Endothelial cell of umbilical vein (primary cell): ENCODE results near the gene MAP3K4. TPM values are rescaled to one million over a fixed set of nuclear protein-coding genes. Genes with fewer than 3 reads are reported as not detected.

Experiments
- Bru-seq: library from RNA; stranded (reverse); fragments of 400-500 nt; gene quantifications from one replicate; lab custom pipeline; 2021; lab: Mats Ljungman, UMichigan
- BruChase-seq, 2 experiments: library from RNA; stranded (reverse); fragments of 400-500 nt; gene quantifications; one replicate each; lab custom pipeline; 2021; lab: Mats Ljungman, UMichigan
- BruUV-seq: library from RNA; stranded (reverse); fragments of 400-500 nt; replicated peaks from 2 replicates; lab custom pipeline; 2021; lab: Mats Ljungman, UMichigan
- CTCF ChIA-PET: fragments of 300-600, 350-600 bp; sonication (Branson Sonifier 250); formaldehyde crosslinking; loops from one replicate; lab custom pipeline; 2021; ENCODE audit warnings: antibody characterized with exemption, inconsistent platforms; lab: Charles Lee
- POLR2A ChIA-PET: fragments of 300-600, 350-600 bp; sonication (Branson Sonifier 250); formaldehyde crosslinking; loops from one replicate; lab custom pipeline; 2021; ENCODE audit warnings: antibody characterized with exemption, inconsistent platforms; lab: Charles Lee
- DNase-seq: peaks from one replicate; pipeline ENCODE4 v3.0.0-alpha.2; 2011; ENCODE audit warnings: low read depth, low spot score
- FAIRE-seq: peaks from 2 replicates; lab custom pipeline; 2011; peaks lifted over from hg19 to GRCh38; lab: Jason Lieb, UNC
- H2AFZ ChIP-seq: 2 replicates; pipeline ENCODE4 v1.6.0; 2012; ENCODE audit warnings: low read depth, low read length, control low read depth, inconsistent platforms
- H3K27ac ChIP-seq: 2 replicates; pipeline ENCODE4 v1.5.1; 2011; ENCODE audit warnings: low read depth, mild to moderate bottlenecking, control low read depth, low read length, moderate library complexity; ENCODE audit not compliant: insufficient read depth
- H3K27me3 ChIP-seq, 2 experiments: 2 replicates each; pipeline versions ENCODE4 v1.6.0 to v1.6.1; 2011; ENCODE audit warnings: low read length in 2 of 2, mixed read lengths in 1 of 2; ENCODE audit not compliant: control insufficient read depth in 2 of 2, insufficient read depth in 2 of 2
- H3K36me3 ChIP-seq, 2 experiments: 2 replicates in 1 of 2; 3 replicates in 1 of 2; pipeline ENCODE4 v1.5.1; 2011; ENCODE audit warnings: low read length in 2 of 2, mild to moderate bottlenecking in 1 of 2, moderate library complexity in 1 of 2; ENCODE audit not compliant: control insufficient read depth in 2 of 2, insufficient read depth in 2 of 2; ENCODE audit errors: extremely low read depth in 1 of 2
- H3K4me1 ChIP-seq: 3 replicates; pipeline ENCODE4 v1.5.1; 2011; ENCODE audit warnings: mild to moderate bottlenecking, low read length; ENCODE audit not compliant: control insufficient read depth, insufficient read depth; ENCODE audit errors: extremely low read depth
- H3K4me2 ChIP-seq: 2 replicates; pipeline ENCODE4 v1.6.1; 2011; ENCODE audit warnings: low read length, control low read depth, mixed read lengths; ENCODE audit not compliant: insufficient read depth
- H3K4me3 ChIP-seq, 3 experiments: fragments of 200-600 bp in 1 of 3; sonication (generic), shearing (Covaris generic) in 1 of 3; replicated peaks in 1 of 3; 2 replicates each; pipeline ENCODE4 v1.5.1; 2011 to 2016; ENCODE audit warnings: control low read depth in 3 of 3, low read length in 3 of 3, mild to moderate bottlenecking in 2 of 3, inconsistent platforms in 1 of 3, low read depth in 1 of 3, moderate library complexity in 1 of 3; ENCODE audit not compliant: insufficient read depth in 1 of 3
- H3K79me2 ChIP-seq: 2 replicates; pipeline ENCODE4 v1.6.0; 2012; ENCODE audit warnings: low read length, inconsistent platforms; ENCODE audit not compliant: control insufficient read depth, insufficient read depth
- H3K9ac ChIP-seq: replicated peaks from 2 replicates; pipeline ENCODE3; 2011; ENCODE audit warnings: low read length, control low read depth; ENCODE audit not compliant: insufficient read depth; ENCODE audit errors: extremely low read depth
- H3K9me1 ChIP-seq: replicated peaks from 3 replicates; pipeline ENCODE4 v1.6.0; 2011; ENCODE audit warnings: mild to moderate bottlenecking, low read length; ENCODE audit not compliant: control insufficient read depth, insufficient read depth; ENCODE audit errors: extremely low read depth
- H3K9me3 ChIP-seq: replicated peaks from 2 replicates; pipeline ENCODE4 v1.5.1; 2012; ENCODE audit warnings: low read length, inconsistent platforms; ENCODE audit not compliant: control insufficient read depth, insufficient read depth
- H4K20me1 ChIP-seq: replicated peaks from 2 replicates; pipeline ENCODE3; 2011; ENCODE audit warnings: mild to moderate bottlenecking, low read length; ENCODE audit not compliant: control insufficient read depth, insufficient read depth; ENCODE audit errors: extremely low read depth
- CTCF ChIP-seq, 2 donors: IDR thresholded peaks; 1 replicate in 1 of 2; 2 replicates in 1 of 2; pipeline ENCODE4 v1.5.1; 2011; ENCODE audit warnings: low read length in 2 of 2, mild to moderate bottlenecking in 2 of 2, moderate library complexity in 2 of 2, control low read depth in 1 of 2, inconsistent platforms in 1 of 2, low read depth in 1 of 2; ENCODE audit not compliant: insufficient read depth in 1 of 2; ENCODE audit errors: extremely low read depth in 1 of 2
- FOS ChIP-seq: IDR thresholded peaks from 2 replicates; pipeline ENCODE4 v1.6.1; 2011; ENCODE audit warnings: mild to moderate bottlenecking, low read length, moderate library complexity, borderline replicate concordance; ENCODE audit not compliant: insufficient read depth
- GATA2 ChIP-seq: IDR thresholded peaks from 2 replicates; pipeline ENCODE4 v1.7.0; 2011; ENCODE audit warnings: low read depth, mild to moderate bottlenecking, moderate library complexity, mixed read lengths, low read length; ENCODE audit not compliant: insufficient read length, insufficient read depth
- MYC ChIP-seq: IDR thresholded peaks from one replicate; pipeline ENCODE4 v1.6.1; 2011; ENCODE audit warnings: mild to moderate bottlenecking, low read depth, low read length
- POLR2A ChIP-seq: IDR thresholded peaks from 2 replicates; pipeline ENCODE4 v1.6.1; 2012; ENCODE audit warnings: low read depth, mild to moderate bottlenecking, control low read depth, low read length
- POLR2AphosphoS5 ChIP-seq: IDR thresholded peaks from 2 replicates; pipeline ENCODE4 v1.6.1; 2012; ENCODE audit warnings: low read depth, mild to moderate bottlenecking, control low read depth, low read length, moderate library complexity; ENCODE audit not compliant: insufficient read depth
- dilution Hi-C: fragments of 300-500 bp; cut with MboI; formaldehyde crosslinking; loops from one replicate; pipeline ENCODE4 v1.15.0; 2019; ENCODE audit warnings: low sequenced_read_pairs; ENCODE audit not compliant: extremely low pct_ligation_motif_present
- intact Hi-C: fragments of 100-400 bp; cut with micrococcal nuclease; formaldehyde crosslinking; loops from one replicate; pipeline ENCODE4 v1.10.0; 2022
- long read RNA-seq: library from polyadenylated mRNA; stranded (forward); transcript quantifications from one replicate; pipeline ENCODE4 v2.0.0, GENCODE V29; 2021
- polyA minus RNA-seq, 3 experiments: library from RNA; depleted of rRNA, polyadenylated mRNA; stranded (reverse); fragments of >200 nt; gene quantifications; 1 replicate in 1 of 3; 2 replicates in 2 of 3; pipeline ENCODE4 v1.2.3, GENCODE V29; 2011
- polyA plus RNA-seq, 4 experiments: library from polyadenylated mRNA; depleted of rRNA in 3 of 4; stranded (reverse) in 3 of 4; unstranded in 1 of 4; fragments of >200 nt; gene quantifications; 2 replicates each; pipeline versions ENCODE4 v1.2.1 to v1.2.3, GENCODE V29; 2011 to 2012; ENCODE audit warnings: missing spikeins in 1 of 4
- total RNA-seq: library from RNA; stranded (reverse); gene quantifications from 2 replicates; pipeline ENCODE4 v1.2.3, GENCODE V29; 2021

Gene MAP3K4, protein sequence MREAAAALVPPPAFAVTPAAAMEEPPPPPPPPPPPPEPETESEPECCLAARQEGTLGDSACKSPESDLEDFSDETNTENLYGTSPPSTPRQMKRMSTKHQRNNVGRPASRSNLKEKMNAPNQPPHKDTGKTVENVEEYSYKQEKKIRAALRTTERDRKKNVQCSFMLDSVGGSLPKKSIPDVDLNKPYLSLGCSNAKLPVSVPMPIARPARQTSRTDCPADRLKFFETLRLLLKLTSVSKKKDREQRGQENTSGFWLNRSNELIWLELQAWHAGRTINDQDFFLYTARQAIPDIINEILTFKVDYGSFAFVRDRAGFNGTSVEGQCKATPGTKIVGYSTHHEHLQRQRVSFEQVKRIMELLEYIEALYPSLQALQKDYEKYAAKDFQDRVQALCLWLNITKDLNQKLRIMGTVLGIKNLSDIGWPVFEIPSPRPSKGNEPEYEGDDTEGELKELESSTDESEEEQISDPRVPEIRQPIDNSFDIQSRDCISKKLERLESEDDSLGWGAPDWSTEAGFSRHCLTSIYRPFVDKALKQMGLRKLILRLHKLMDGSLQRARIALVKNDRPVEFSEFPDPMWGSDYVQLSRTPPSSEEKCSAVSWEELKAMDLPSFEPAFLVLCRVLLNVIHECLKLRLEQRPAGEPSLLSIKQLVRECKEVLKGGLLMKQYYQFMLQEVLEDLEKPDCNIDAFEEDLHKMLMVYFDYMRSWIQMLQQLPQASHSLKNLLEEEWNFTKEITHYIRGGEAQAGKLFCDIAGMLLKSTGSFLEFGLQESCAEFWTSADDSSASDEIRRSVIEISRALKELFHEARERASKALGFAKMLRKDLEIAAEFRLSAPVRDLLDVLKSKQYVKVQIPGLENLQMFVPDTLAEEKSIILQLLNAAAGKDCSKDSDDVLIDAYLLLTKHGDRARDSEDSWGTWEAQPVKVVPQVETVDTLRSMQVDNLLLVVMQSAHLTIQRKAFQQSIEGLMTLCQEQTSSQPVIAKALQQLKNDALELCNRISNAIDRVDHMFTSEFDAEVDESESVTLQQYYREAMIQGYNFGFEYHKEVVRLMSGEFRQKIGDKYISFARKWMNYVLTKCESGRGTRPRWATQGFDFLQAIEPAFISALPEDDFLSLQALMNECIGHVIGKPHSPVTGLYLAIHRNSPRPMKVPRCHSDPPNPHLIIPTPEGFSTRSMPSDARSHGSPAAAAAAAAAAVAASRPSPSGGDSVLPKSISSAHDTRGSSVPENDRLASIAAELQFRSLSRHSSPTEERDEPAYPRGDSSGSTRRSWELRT (N-terminal part only)
- total RNA-seq = 32.2 and 42.3 TPM in 2 replicates
- polyA plus RNA-seq = 7.2 and 10.8 TPM in 2 replicates
- 9.2 and 11.1 TPM in 2 replicates for polyA plus RNA-seq (2011; cell fraction: cytosol; rRNA removed)
- 45.7 and 57.4 TPM in 2 replicates for polyA plus RNA-seq (2011; cell fraction: nucleus; rRNA removed)
- 12.8 and 16.1 TPM in 2 replicates for polyA plus RNA-seq (2012)
- 29.3 and 45.7 TPM in 2 replicates for polyA minus RNA-seq
- 6.6 TPM for polyA minus RNA-seq (2011; cell fraction: cytosol; rRNA and poly(A)+ RNA removed)
- polyA minus RNA-seq (2011; cell fraction: nucleus; rRNA and poly(A)+ RNA removed) = 83.8 and 105 TPM in 2 replicates
- percentile 82 among the genes with signal in this experiment for Bru-seq, nascent RNA
- BruChase-seq, experiment 1, labeled RNA remaining after a 6-hour chase = percentile 75 among the genes with signal in this experiment
- BruChase-seq, experiment 2, labeled RNA remaining after a 2-hour chase = percentile 86 among the genes with signal in this experiment
- long read RNA-seq, full-length matches to known transcripts = 11 of 19 reads
- long read RNA-seq, partial matches to known transcripts = 7 of 19 reads
- long read RNA-seq, other reads (novel, unspliced or antisense) = 1 of 19 reads

GRCh38 chr6:160991406-160992060 is at the start of gene MAP3K4:
Gene MAP3K4, plus strand, starts transcription at chr6:160991769. Its CDS starts 163 bp downstream, at chr6:160991932.
- CTCF ChIA-PET = interaction anchor here (1.0 to 4.4 kb wide), 12 partner anchors 14 to 472 kb away, joined by 3 to 41 read pairs (median 4); no protein-coding TSS in a partner anchor
- Histone ChIP-seq H3K9me3 (no peaks in the 10 kb centered on the region), H3K9me1 (no peaks in the 10 kb centered on the region), H3K79me2 (peaks cover 42% of the 10 kb centered on the region), H3K4me1 (peaks cover 13% of the 10 kb centered on the region), H3K4me3 (peak within 1 kb of the TSS; percentile 80 to 88 (median 85)), H2AFZ (peak within 1 kb of the TSS; percentile 94), H3K4me2 (peak within 1 kb of the TSS; percentile 99), H4K20me1 (peaks cover 4% of the 10 kb centered on the region), H3K9ac (peak within 1 kb of the TSS; percentile 71), H3K36me3 (no peaks in the 10 kb centered on the region), H3K27me3 (no peaks in the 10 kb centered on the region), H3K27ac (peak within 1 kb of the TSS; percentile 59)
- intact Hi-C loops = loop anchor here (1.0 to 2.0 kb wide), 5 partner anchors 21 to 383 kb away; partner anchors contain the start of gene AGPAT4
- POLR2A ChIA-PET = no interaction called here
- BruUV-seq = no TSS peak
- DNase-seq (peak; percentile 80), FAIRE-seq (peak; percentile 75)
- TF ChIP-seq GATA2 (no peak), CTCF (IDR thresholded peaks at IDR 0.05; ENCODE audit: extremely low read depth in 1 of 2, insufficient read depth in 1 of 2, low read depth in 1 of 2, low read length in 2 of 2) (no peak), FOS (no peak), POLR2A (peak; percentile 47), MYC (no peak), POLR2AphosphoS5 (peak; percentile 72)
- dilution Hi-C loops = no loop called here
